AG08396 (cell line): ENCODE measurements around the gene MAP1LC3A.
A peak's percentile ranks its signal among the peaks of the same experiment; 100 is the strongest.

Experiments used
- DNase-seq: peaks from one replicate; pipeline ENCODE4 v3.0.0; 2012; ENCODE audit warnings: low spot score, mixed read lengths

Gene MAP1LC3A

DNA sequence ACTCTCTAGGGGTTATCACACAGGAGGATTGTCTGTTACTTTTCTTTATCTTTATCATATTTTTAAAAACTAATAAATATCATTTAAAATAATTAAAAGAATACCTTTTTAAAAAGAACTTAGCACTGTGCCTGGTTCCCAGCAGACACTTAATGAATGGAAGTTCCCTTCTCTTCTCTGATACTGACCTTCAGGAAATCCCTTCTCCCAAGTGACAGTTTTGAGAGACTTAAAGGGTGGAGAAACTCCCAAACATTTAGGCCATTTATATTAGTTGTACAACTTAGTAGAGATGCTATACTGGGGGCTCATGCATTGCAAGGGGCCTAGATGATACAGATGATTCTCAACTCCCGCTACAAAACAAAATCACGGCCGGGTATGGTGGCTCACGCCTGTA lies 18.5 kb downstream of the MAP1LC3A start:
- no peak for DNase-seq

DNA sequence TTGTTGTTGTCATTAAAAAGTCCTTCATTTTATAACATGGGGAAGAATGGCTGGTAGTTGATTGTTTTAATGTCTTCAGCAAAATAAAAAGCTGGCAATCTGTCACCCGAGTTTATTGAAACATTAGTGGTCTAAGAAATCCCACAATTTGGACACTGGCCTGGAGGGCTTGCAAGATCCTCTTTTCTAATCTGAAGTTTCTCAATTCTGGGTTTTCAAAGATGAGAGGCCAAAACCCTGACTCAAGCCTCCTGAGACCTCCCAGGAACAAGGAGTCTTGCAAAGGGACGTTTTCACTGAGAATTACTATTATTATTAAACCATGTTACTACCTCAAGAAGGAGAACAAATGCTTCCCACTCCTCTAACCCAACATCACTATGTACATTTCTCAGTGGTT lies 19.5 kb downstream of the MAP1LC3A start:
- no peak for DNase-seq

GRCh38 chr20:34578521-34578920 lies 20.0 kb downstream of the MAP1LC3A start:
- DNase-seq: no peak

GRCh38 chr20:34579191-34579978 lies 20.9 kb downstream of the MAP1LC3A start:
- peak; percentile 53 for DNase-seq

DNA sequence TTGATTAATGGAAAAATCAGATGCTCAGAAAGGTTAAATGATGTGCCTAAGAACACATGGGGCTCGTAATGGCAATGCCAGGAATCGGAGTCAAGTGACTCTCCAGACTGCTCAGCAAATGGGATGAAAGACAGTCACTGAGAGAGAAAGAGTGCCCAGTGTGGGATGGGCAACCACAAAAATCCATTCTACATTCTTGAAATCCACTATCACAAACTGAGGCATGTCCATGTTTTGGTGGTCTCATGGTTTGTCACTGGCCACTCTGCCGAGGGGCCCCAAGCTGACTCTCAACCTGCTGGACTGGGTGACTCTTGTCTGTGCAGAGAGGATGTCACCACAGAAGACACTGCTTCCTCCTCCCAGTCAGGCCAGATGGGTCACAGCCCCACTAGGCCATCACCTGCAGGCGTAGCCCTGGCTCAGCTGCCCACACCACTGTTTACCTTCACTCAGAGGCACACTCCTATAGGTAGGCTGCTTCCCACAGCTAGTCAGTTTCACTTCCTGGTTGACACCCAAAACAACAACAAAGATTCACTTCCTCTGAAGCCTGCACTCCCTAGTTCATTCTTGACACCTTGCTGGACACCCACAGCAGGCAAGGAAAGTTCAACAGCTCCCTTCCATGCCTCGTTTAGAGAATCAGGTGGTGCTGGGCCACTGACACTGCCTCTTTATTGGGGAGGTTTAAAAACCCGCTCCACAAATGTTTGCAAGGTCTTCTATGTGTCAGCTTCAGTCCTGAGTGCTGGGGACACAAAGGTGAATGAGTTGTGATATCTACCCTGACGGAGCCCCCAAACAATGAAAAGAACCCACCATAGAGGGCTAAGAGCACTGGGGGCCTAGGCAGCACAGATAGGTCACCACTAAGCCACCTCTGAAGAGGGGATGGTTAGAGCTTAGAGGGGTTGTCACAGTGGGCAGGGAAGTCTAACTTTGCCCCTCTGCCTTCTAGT lies 21.7 kb downstream of the MAP1LC3A start:
- DNase-seq: no peak

DNA sequence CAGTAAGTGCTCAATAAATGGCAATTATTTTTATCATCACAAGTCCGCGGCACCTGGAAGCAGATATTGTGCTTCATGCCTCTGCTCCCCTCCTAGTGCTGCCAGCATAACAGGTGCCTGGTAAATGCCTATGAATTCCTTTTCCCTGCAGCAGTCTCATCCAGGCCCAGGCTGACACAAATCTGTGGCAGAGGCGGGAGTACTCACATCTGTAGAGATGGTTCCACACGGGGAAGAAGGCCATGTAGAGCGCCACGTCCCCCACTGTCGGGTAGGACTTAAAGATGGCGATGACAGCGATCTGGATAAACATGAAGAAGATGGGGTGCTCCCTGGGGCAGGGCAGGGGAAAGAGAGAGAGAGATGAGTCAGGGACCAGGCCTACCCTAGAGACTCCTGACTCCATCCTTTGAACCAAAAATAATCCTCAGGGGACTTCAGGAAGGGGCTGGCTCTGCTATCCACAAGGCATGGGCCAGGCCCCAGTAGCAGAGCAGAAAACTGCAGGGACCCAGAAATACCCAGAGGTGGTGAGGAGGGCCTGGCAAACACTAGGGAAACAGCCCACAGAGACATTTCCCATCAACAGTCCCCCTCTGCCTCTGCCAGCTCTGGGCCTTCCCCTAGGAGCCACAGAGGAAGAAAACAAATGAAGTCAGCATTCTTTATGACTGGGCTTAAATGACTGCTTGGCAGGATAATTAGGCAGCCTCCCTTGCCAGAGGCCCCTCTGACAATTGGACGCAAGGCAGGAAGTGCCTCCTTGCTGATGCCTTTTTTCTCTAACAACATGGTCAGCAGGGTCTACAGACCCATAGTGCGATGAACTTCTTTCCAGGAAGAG lies 23.0 kb downstream of the MAP1LC3A start:
- DNase-seq: no peak

DNA sequence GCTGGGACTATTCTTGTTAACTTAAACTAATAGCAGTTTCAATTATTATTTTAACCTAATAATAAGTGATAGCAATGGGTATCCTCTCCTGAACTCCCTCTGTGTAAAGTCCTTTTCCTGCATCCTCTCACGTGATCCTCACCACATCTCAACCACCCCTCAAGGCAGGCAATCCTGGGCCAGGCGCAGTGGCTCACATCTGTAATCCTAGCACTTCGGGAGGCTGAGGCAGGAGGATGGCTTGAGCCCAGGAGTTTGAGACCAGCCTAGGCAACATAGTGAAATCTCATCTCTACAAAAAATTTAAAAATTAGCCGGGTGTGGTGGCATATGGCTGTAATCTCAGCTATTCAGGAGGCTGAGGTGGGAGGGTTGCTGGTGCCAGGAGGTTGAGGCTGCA lies 23.7 kb downstream of the MAP1LC3A start:
- DNase-seq: no peak

GRCh38 chr20:34582911-34583310 lies 24.4 kb downstream of the MAP1LC3A start:
- no peak for DNase-seq

DNA sequence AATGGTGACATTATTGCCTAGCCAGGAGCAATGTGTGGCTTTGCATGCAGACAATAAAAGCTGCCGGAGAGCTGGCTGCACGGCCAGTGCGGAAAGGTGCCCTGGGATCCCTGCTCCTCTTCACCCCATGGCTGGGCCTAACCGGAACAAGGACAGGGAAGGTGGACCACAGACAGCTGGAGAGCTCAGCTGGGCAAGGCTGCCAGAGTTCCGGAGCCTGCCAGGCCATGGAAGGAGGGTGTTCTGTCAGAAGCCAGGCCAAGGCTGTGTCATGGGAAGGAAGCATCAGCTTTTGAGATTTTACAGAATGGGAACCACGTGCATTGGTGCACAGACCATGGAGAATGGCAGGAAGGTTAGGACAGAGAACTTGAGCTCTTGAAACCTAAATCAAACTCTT lies 25.0 kb downstream of the MAP1LC3A start:
- DNase-seq: no peak

DNA sequence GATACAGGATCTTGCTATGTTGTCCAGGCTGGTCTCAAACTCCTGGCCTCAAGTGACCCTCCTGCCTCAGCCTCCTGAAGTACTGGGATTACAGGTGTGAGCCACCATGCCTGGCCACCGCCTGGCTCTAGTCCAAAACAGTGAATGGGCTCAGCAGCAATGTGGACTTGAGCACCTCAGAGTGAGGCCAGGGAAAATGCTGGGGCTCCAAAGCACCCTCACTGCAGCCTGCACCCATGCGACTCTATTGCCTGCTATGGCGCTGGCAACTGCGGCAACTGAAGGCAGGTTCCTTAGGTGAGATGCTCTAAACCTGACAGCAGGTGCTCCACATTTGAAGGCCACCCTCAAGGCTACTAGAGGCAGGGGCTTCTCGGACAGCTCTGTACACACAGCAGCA lies 26.5 kb downstream of the MAP1LC3A start:
- no peak for DNase-seq

- no peak for DNase-seq
Measured at GRCh38 chr20:34586488-34587163, 28.1 kb downstream of the MAP1LC3A start.

DNA sequence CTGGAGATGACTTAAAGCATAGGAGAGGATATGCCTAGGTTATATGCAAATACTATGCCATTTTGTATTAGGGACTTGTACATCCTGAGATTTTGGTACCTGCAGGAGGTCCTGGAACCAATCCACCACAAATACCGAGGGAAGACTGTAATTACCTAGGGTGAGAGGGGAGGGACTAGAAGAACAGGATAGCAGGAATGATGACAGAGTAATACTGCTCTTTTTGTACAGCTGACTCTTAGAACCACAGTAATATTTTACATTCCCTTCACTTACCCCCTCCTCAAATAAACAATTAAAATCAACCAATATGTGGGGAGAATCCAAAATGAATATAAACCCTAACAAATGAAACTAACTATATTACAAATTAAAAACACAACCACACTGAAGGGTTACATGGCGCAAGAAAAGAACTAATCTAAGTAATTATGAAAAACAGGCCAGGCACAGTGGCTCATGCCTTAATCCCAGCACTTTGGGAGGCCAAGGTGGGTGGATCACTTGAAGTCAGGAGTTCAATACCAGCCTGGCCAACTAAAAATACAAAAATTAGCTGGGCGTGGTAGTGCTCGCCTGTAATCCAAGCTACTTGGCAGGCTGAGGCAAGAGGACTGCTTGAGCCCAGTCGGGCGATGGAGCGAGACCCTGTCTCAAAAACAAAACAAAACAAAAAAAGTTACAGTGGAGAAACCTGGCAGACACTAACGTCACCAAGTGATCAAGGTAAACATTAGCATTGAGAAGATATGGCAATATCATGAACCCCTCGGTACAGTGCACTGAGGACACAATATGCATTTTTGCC lies 37.1 kb downstream of the MAP1LC3A start:
- no peak for DNase-seq

GRCh38 chr20:34600892-34601653 lies 42.6 kb downstream of the MAP1LC3A start:
- DNase-seq: no peak

GRCh38 chr20:34604980-34605788 lies 46.7 kb downstream of the MAP1LC3A start:
- DNase-seq: peak; percentile 45

- DNase-seq: no peak
Measured at GRCh38 chr20:34607066-34607465, 48.5 kb downstream of the MAP1LC3A start.
